ENCODE measurements around the gene HOGA1. TPM values are rescaled to one million over a fixed set of nuclear protein-coding genes. Genes with fewer than 3 reads are reported as not detected.
"Not testable (repeated sequence)": the region's sequence is repeated elsewhere in the genome, so short reads cannot be mapped to it uniquely, and the experiment has no call there.

The HOGA1 gene
- total RNA-seq, 5 donors from 2014 or later (not counting 1 experiment from before 2014, with no cell fraction given), result 0.18 TPM; not detected in 4

- H3K4me3 ChIP-seq (ENCODE audit: control insufficient read depth in 1 of 2, extremely low read depth in 1 of 2, low read length in 1 of 2); H3K4me1 ChIP-seq (ENCODE audit: control insufficient read depth in 1 of 2, extremely low read depth in 1 of 2, insufficient read depth in 2 of 2, low read length in 2 of 2); H3K9me3 ChIP-seq; H3K4me1 Mint-ChIP-seq; H3K4me3 Mint-ChIP-seq; H3K27ac ChIP-seq (ENCODE audit: low read length); H3K36me3 ChIP-seq (ENCODE audit: control insufficient read depth in 2 of 2, extremely low read depth in 1 of 2, insufficient read depth in 1 of 2, low read length in 1 of 2); H3K27ac Mint-ChIP-seq; H3K9me3 Mint-ChIP-seq; H3K27me3 Mint-ChIP-seq; DNase-seq; ATAC-seq (replicated peaks in 1 of 4); H3K36me3 Mint-ChIP-seq: not testable (repeated sequence)
- no CpG with 5 or more reads among the region's 5 CpGs for WGBS (ENCODE audit: insufficient coverage)
- CTCF ChIA-PET, result interaction anchor here (0.5 to 0.6 kb wide), 3 partner anchors 15 to 84 kb away, joined by 3 to 6 read pairs (median 5); no protein-coding TSS in a partner anchor
- H3K27me3 ChIP-seq (replicated peaks in 1 of 2; ENCODE audit: control insufficient read depth in 2 of 2, extremely low read depth in 1 of 2, insufficient read depth in 2 of 2, low read length in 1 of 2), result peaks cover 0 to 20% of the 10 kb centered on the region in 2 experiments
- POLR2A ChIA-PET, result interaction anchor here in 1 of 2 donors (0.6 kb wide), 1 partner anchor 32 kb away, joined by 4 read pairs; no protein-coding TSS in a partner anchor
Observed at GRCh38 chr10:97576487-97576886, 7.7 kb upstream of the HOGA1 start.

- Histone ChIP-seq H3K9me3 (no peaks in the 10 kb centered on the region), H3K4me3 (ENCODE audit: control insufficient read depth in 1 of 2, extremely low read depth in 1 of 2, low read length in 1 of 2) (no peak overlapping the region), H3K4me1 (ENCODE audit: control insufficient read depth in 1 of 2, extremely low read depth in 1 of 2, insufficient read depth in 2 of 2, low read length in 2 of 2) (no peaks in the 10 kb centered on the region), H3K36me3 (ENCODE audit: control insufficient read depth in 2 of 2, extremely low read depth in 1 of 2, insufficient read depth in 1 of 2, low read length in 1 of 2) (no peaks in the 10 kb centered on the region), H3K27me3 (replicated peaks in 1 of 2; ENCODE audit: control insufficient read depth in 2 of 2, extremely low read depth in 1 of 2, insufficient read depth in 2 of 2, low read length in 1 of 2) (peaks cover 0 to 23% of the 10 kb centered on the region in 2 experiments), H3K27ac (ENCODE audit: low read length) (no peak overlapping the region)
- no peaks in the 10 kb centered on the region for H3K9me3 Mint-ChIP-seq
- no peaks in the 10 kb centered on the region for H3K36me3 Mint-ChIP-seq
- no peaks in the 10 kb centered on the region for H3K4me1 Mint-ChIP-seq
- H3K27ac Mint-ChIP-seq, result no peak overlapping the region
- peaks cover 0 to 4% of the 10 kb centered on the region in 2 donors for H3K27me3 Mint-ChIP-seq
- ATAC-seq (replicated peaks in 1 of 4) (no peak), DNase-seq (no peak)
- WGBS (ENCODE audit: insufficient coverage), result 58% methylated on average over 7 of the region's 9 CpGs
- CTCF ChIA-PET, result no interaction called here
- no peak overlapping the region for H3K4me3 Mint-ChIP-seq
- POLR2A ChIA-PET, result interaction anchor here in 1 of 2 donors (0.5 kb wide), 1 partner anchor 532 kb away, joined by 4 read pairs; no protein-coding TSS in a partner anchor
Observed at GRCh38 chr10:97577701-97578100, 6.5 kb upstream of the HOGA1 start.

- ATAC-seq (replicated peaks in 1 of 4), result no peak
- no peaks in the 10 kb centered on the region for H3K9me3 Mint-ChIP-seq
- ChIA-PET POLR2A (no interaction called here), CTCF (interaction anchor here in 1 of 2 donors (0.7 kb wide), 1 partner anchor 1919 kb away, joined by 3 read pairs; no protein-coding TSS in a partner anchor)
- H3K4me3 ChIP-seq (ENCODE audit: control insufficient read depth in 1 of 2, extremely low read depth in 1 of 2, low read length in 1 of 2), result no peak overlapping the region
- 60% methylated on average over 32 of the region's 40 CpGs for WGBS (ENCODE audit: insufficient coverage)
- peaks cover 0 to 21% of the 10 kb centered on the region in 2 experiments for H3K27me3 ChIP-seq (replicated peaks in 1 of 2; ENCODE audit: control insufficient read depth in 2 of 2, extremely low read depth in 1 of 2, insufficient read depth in 2 of 2, low read length in 1 of 2)
- no peaks in the 10 kb centered on the region for H3K36me3 Mint-ChIP-seq
- H3K4me3 Mint-ChIP-seq, result no peak overlapping the region
- H3K4me1 ChIP-seq (ENCODE audit: control insufficient read depth in 1 of 2, extremely low read depth in 1 of 2, insufficient read depth in 2 of 2, low read length in 2 of 2), result no peaks in the 10 kb centered on the region
- no peaks in the 10 kb centered on the region for H3K36me3 ChIP-seq (ENCODE audit: control insufficient read depth in 2 of 2, extremely low read depth in 1 of 2, insufficient read depth in 1 of 2, low read length in 1 of 2)
- DNase-seq, result no peak
- no peaks in the 10 kb centered on the region for H3K9me3 ChIP-seq
- no peak overlapping the region for H3K27ac Mint-ChIP-seq
- H3K4me1 Mint-ChIP-seq, result no peaks in the 10 kb centered on the region
- peaks cover 0 to 2% of the 10 kb centered on the region in 2 donors for H3K27me3 Mint-ChIP-seq
- no peak overlapping the region for H3K27ac ChIP-seq (ENCODE audit: low read length)
Observed at GRCh38 chr10:97578171-97578844, 5.9 kb upstream of the HOGA1 start.

- Histone ChIP-seq H3K27me3 (replicated peaks in 1 of 2; ENCODE audit: control insufficient read depth in 2 of 2, extremely low read depth in 1 of 2, insufficient read depth in 2 of 2, low read length in 1 of 2) (peaks cover 0 to 20% of the 10 kb centered on the region in 2 experiments), H3K4me3 (ENCODE audit: control insufficient read depth in 1 of 2, extremely low read depth in 1 of 2, low read length in 1 of 2) (no peak overlapping the region), H3K27ac (ENCODE audit: low read length) (no peak overlapping the region), H3K9me3 (no peaks in the 10 kb centered on the region), H3K36me3 (ENCODE audit: control insufficient read depth in 2 of 2, extremely low read depth in 1 of 2, insufficient read depth in 1 of 2, low read length in 1 of 2) (no peaks in the 10 kb centered on the region), H3K4me1 (ENCODE audit: control insufficient read depth in 1 of 2, extremely low read depth in 1 of 2, insufficient read depth in 2 of 2, low read length in 2 of 2) (no peaks in the 10 kb centered on the region)
- Mint-ChIP-seq H3K4me1 (no peaks in the 10 kb centered on the region), H3K27ac (no peak overlapping the region), H3K36me3 (no peaks in the 10 kb centered on the region), H3K27me3 (peaks cover 0 to 2% of the 10 kb centered on the region in 2 donors), H3K9me3 (no peaks in the 10 kb centered on the region), H3K4me3 (no peak overlapping the region)
- no peak for DNase-seq
- CTCF ChIA-PET, result interaction anchor here in 1 of 2 donors (1.2 kb wide), 1 partner anchor 8 kb away, joined by 3 read pairs; the partner anchor contains the start of gene ANKRD2
- POLR2A ChIA-PET, result no interaction called here
- WGBS (ENCODE audit: insufficient coverage), result 85% methylated on average over 4 of the region's 9 CpGs
- no peak for ATAC-seq (replicated peaks in 1 of 4)
Observed at GRCh38 chr10:97580421-97581367, 3.5 kb upstream of the HOGA1 start.

- no peaks in the 10 kb centered on the region for H3K4me1 Mint-ChIP-seq
- no peak for ATAC-seq (replicated peaks in 1 of 4)
Observed at GRCh38 chr10:97582169-97582568, 2.0 kb upstream of the HOGA1 start.

GRCh38 chr10:97583476-97583875, 713 bp upstream of the HOGA1 start:
- Histone ChIP-seq H3K27ac (ENCODE audit: low read length) (no peak overlapping the region), H3K9me3 (no peaks in the 10 kb centered on the region), H3K4me3 (ENCODE audit: control insufficient read depth in 1 of 2, extremely low read depth in 1 of 2, low read length in 1 of 2) (no peak overlapping the region), H3K4me1 (ENCODE audit: control insufficient read depth in 1 of 2, extremely low read depth in 1 of 2, insufficient read depth in 2 of 2, low read length in 2 of 2) (no peaks in the 10 kb centered on the region), H3K27me3 (replicated peaks in 1 of 2; ENCODE audit: control insufficient read depth in 2 of 2, extremely low read depth in 1 of 2, insufficient read depth in 2 of 2, low read length in 1 of 2) (peaks cover 0 to 10% of the 10 kb centered on the region in 2 experiments), H3K36me3 (ENCODE audit: control insufficient read depth in 2 of 2, extremely low read depth in 1 of 2, insufficient read depth in 1 of 2, low read length in 1 of 2) (no peaks in the 10 kb centered on the region)
- DNase-seq (no peak), ATAC-seq (replicated peaks in 1 of 4) (no peak)
- 90% methylated on average over 11 of the region's 13 CpGs for WGBS (ENCODE audit: insufficient coverage)
- no peaks in the 10 kb centered on the region for H3K4me1 Mint-ChIP-seq
- H3K36me3 Mint-ChIP-seq, result no peaks in the 10 kb centered on the region
- H3K4me3 Mint-ChIP-seq, result no peak overlapping the region
- H3K27ac Mint-ChIP-seq, result no peak overlapping the region
- ChIA-PET CTCF (no interaction called here), POLR2A (no interaction called here)
- H3K9me3 Mint-ChIP-seq, result no peaks in the 10 kb centered on the region
- H3K27me3 Mint-ChIP-seq, result peaks cover 0 to 2% of the 10 kb centered on the region in 2 donors

More at GRCh38 chr10:97582169-97582568, 2.0 kb upstream of the HOGA1 start:
- CTCF ChIA-PET, result no interaction called here
- Histone ChIP-seq H3K9me3 (no peaks in the 10 kb centered on the region), H3K36me3 (ENCODE audit: control insufficient read depth in 2 of 2, extremely low read depth in 1 of 2, insufficient read depth in 1 of 2, low read length in 1 of 2) (no peaks in the 10 kb centered on the region), H3K27ac (ENCODE audit: low read length) (no peak overlapping the region), H3K4me1 (ENCODE audit: control insufficient read depth in 1 of 2, extremely low read depth in 1 of 2, insufficient read depth in 2 of 2, low read length in 2 of 2) (no peaks in the 10 kb centered on the region), H3K4me3 (ENCODE audit: control insufficient read depth in 1 of 2, extremely low read depth in 1 of 2, low read length in 1 of 2) (no peak overlapping the region), H3K27me3 (replicated peaks in 1 of 2; ENCODE audit: control insufficient read depth in 2 of 2, extremely low read depth in 1 of 2, insufficient read depth in 2 of 2, low read length in 1 of 2) (peaks cover 0 to 18% of the 10 kb centered on the region in 2 experiments)
- no peaks in the 10 kb centered on the region for H3K9me3 Mint-ChIP-seq
- H3K27ac Mint-ChIP-seq, result no peak overlapping the region
- no peaks in the 10 kb centered on the region for H3K36me3 Mint-ChIP-seq
- peaks cover 0 to 2% of the 10 kb centered on the region in 2 donors for H3K27me3 Mint-ChIP-seq
- WGBS (ENCODE audit: insufficient coverage), result 79% methylated on average over 6 of the region's 8 CpGs
- POLR2A ChIA-PET, result no interaction called here
- H3K4me3 Mint-ChIP-seq, result no peak overlapping the region
- DNase-seq, result no peak
